ENCODE results near the gene MRPS18B.

DNA sequence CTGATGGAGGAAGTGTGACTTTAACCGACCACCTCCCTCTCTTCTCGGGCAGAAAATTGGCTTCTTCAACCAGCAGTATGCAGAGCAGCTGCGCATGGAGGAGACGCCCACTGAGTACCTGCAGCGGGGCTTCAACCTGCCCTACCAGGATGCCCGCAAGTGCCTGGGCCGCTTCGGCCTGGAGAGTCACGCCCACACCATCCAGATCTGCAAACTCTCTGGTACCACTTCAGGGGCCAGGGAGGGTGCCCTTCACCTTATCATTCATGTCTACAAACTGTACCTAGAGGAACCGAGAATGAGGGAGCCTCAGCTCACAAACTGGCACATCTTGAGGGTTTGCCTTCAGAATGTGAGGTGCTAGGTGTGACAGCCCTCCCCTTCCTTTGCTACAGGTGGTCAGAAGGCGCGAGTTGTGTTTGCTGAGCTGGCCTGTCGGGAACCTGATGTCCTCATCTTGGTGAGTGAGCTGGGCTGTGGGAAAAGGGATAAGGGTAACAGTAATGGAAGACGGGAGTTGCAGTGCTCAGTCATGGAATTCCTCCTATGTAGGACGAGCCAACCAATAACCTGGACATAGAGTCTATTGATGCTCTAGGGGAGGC, 27.8 kb upstream of the MRPS18B start:
- TF ChIP-seq, protein P1, sequence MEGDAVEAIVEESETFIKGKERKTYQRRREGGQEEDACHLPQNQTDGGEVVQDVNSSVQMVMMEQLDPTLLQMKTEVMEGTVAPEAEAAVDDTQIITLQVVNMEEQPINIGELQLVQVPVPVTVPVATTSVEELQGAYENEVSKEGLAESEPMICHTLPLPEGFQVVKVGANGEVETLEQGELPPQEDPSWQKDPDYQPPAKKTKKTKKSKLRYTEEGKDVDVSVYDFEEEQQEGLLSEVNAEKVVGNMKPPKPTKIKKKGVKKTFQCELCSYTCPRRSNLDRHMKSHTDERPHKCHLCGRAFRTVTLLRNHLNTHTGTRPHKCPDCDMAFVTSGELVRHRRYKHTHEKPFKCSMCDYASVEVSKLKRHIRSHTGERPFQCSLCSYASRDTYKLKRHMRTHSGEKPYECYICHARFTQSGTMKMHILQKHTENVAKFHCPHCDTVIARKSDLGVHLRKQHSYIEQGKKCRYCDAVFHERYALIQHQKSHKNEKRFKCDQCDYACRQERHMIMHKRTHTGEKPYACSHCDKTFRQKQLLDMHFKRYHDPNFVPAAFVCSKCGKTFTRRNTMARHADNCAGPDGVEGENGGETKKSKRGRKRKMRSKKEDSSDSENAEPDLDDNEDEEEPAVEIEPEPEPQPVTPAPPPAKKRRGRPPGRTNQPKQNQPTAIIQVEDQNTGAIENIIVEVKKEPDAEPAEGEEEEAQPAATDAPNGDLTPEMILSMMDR (conservative IDR thresholded peaks at IDR 0.05; ENCODE audit: low read depth, low read length): no peak
- TF ChIP-seq, protein P2, sequence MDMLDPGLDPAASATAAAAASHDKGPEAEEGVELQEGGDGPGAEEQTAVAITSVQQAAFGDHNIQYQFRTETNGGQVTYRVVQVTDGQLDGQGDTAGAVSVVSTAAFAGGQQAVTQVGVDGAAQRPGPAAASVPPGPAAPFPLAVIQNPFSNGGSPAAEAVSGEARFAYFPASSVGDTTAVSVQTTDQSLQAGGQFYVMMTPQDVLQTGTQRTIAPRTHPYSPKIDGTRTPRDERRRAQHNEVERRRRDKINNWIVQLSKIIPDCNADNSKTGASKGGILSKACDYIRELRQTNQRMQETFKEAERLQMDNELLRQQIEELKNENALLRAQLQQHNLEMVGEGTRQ (IDR thresholded peaks at IDR 0.05; ENCODE audit: low read depth, low read length): no peak
- TF ChIP-seq POLR2A (IDR thresholded peaks at IDR 0.05; ENCODE audit: low read depth, low read length) (no peak), RFX5 (IDR thresholded peaks at IDR 0.05; ENCODE audit: low read depth, low read length) (no peak), CEBPB (IDR thresholded peaks at IDR 0.05; ENCODE audit: low read depth, low read length) (no peak), RAD21 (IDR thresholded peaks at IDR 0.05; ENCODE audit: low read length) (no peak), FOS (IDR thresholded peaks at IDR 0.05; ENCODE audit: low read depth, low read length) (no peak)

All from IMR-90 (cell line).